G401 (cell line): ENCODE measurements around the gene HOXD8. TPM values are rescaled to one million over a fixed set of nuclear protein-coding genes. Genes with fewer than 3 reads are reported as not detected.

ENCODE experiments used
- DNase-seq: peaks from one replicate; pipeline ENCODE4 v3.0.0-alpha.2; 2015; ENCODE audit warnings: low spot score
- in situ Hi-C: cut with HindIII; loops from 2 replicates; pipeline ENCODE4 v1.10.0; 2016; ENCODE audit warnings: low sequenced_read_pairs, mixed read lengths
- total RNA-seq: library from RNA; depleted of rRNA; stranded (reverse); fragments of >200 nt; shearing (Covaris generic); gene quantifications from 2 replicates; pipeline ENCODE4 v1.2.3, GENCODE V29; 2014

The HOXD8 gene
- total RNA-seq, 1 experiment from 2014 or later = 4.2 TPM

- DNase-seq = no peak
- in situ Hi-C loops = no loop called here
Observed at GRCh38 chr2:176152350-176153181, 23.1 kb downstream of the HOXD8 start.

GRCh38 chr2:176154576-176155252 lies 25.2 kb downstream of the HOXD8 start:
- in situ Hi-C loops = no loop called here
- DNase-seq = no peak

- DNase-seq = no peak
- in situ Hi-C loops = no loop called here
Observed at GRCh38 chr2:176155356-176156044, 26.0 kb downstream of the HOXD8 start.

GRCh38 chr2:176156301-176156806 lies 26.8 kb downstream of the HOXD8 start:
- in situ Hi-C loops = no loop called here
- DNase-seq = no peak

GRCh38 chr2:176156807-176157498 lies 27.4 kb downstream of the HOXD8 start, which contains the start of gene HOXD3:
Gene HOXD3 (plus strand): TSS chr2:176157307. CDS start chr2:176169115, 11,808 bp downstream.
- DNase-seq = no peak
- in situ Hi-C loops = no loop called here

GRCh38 chr2:176157499-176158185 lies 28.1 kb downstream of the HOXD8 start:
- DNase-seq = no peak
- in situ Hi-C loops = no loop called here

- in situ Hi-C loops = no loop called here
Observed at GRCh38 chr2:176158186-176158591, 28.7 kb downstream of the HOXD8 start.

GRCh38 chr2:176158855-176159662 lies 29.6 kb downstream of the HOXD8 start:
- no peak for DNase-seq
- in situ Hi-C loops = no loop called here

More at GRCh38 chr2:176158186-176158591, 28.7 kb downstream of the HOXD8 start:
- no peak for DNase-seq

GRCh38 chr2:176159663-176160250 lies 30.3 kb downstream of the HOXD8 start:
- DNase-seq = no peak
- in situ Hi-C loops = no loop called here

- in situ Hi-C loops = no loop called here
- no peak for DNase-seq
Observed at GRCh38 chr2:176160251-176160985, 30.9 kb downstream of the HOXD8 start.

- no peak for DNase-seq
- in situ Hi-C loops = no loop called here
Observed at GRCh38 chr2:176160986-176161824, 31.7 kb downstream of the HOXD8 start.

GRCh38 chr2:176161825-176162626 lies 32.5 kb downstream of the HOXD8 start:
- no peak for DNase-seq
- in situ Hi-C loops = no loop called here

GRCh38 chr2:176162911-176163671 lies 33.6 kb downstream of the HOXD8 start:
- DNase-seq = no peak
- in situ Hi-C loops = no loop called here

GRCh38 chr2:176163672-176164056 lies 34.2 kb downstream of the HOXD8 start:
- in situ Hi-C loops = no loop called here
- DNase-seq = no peak

- DNase-seq = no peak
- in situ Hi-C loops = no loop called here
Observed at GRCh38 chr2:176164201-176164600, 34.7 kb downstream of the HOXD8 start.
